ENCODE data around the gene RAPGEF5. TPM values are rescaled to one million over a fixed set of nuclear protein-coding genes. Genes with fewer than 3 reads are reported as not detected.
A peak's percentile ranks its signal among the peaks of the same experiment; 100 is the strongest.

The RAPGEF5 gene
- polyA plus RNA-seq, 1 of the 3 experiments (the other 2 are of a cell fraction) = 1.2 TPM

DNA sequence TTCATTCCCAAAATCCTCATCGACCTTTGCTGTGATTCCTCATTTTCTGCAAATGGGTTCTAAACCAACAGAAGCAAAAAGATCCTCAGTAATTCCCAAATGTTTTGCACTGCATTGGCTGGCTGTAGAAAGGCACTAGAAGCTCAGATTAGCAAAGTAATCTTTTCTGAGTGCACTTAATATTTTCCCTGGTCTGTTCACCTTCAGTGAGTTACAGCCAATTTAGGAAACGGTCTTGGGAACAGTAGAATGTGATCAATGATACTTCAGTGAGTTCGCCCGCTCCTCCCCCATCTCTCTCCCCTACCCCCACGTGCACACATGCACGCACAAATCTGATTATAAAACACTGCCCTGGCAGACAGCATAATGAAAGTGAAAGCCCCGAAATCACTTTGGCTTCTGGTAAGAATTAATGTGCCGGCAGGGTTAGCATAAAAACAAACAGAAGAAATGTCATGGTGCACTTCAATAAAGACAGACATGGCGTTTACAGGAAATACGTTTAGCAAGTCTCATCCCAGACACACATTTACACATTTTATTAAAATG is 209.9 kb downstream of the RAPGEF5 start:
- CTCF ChIA-PET = interaction anchor here (1.1 to 1.6 kb wide), 2 partner anchors 23 to 29 kb away, joined by 3 read pairs; no protein-coding TSS in a partner anchor
- no peaks in the 10 kb centered on the region for H4K20me1 ChIP-seq (ENCODE audit: insufficient read depth)
- no peaks in the 10 kb centered on the region for H3K9me3 ChIP-seq
- no peak overlapping the region for H3K9ac ChIP-seq
- H3K4me1 ChIP-seq (ENCODE audit: control insufficient read depth in 1 of 2, insufficient read depth in 2 of 2, low read depth in 1 of 2, low read length in 1 of 2) = peaks cover 0 to 18% of the 10 kb centered on the region in 2 experiments; a peak in 3 of 4 replicates
- no peaks in the 10 kb centered on the region for H3K79me2 ChIP-seq (ENCODE audit: insufficient read depth)
- H3K4me2 ChIP-seq = no peak overlapping the region
- POLR2A ChIA-PET = no interaction called here
- DNase-seq = peak; percentile 70
- H3K9me2 ChIP-seq = no peaks in the 10 kb centered on the region
- H2AFZ ChIP-seq (ENCODE audit: low read depth) = peak overlapping the region; percentile 5; the same call in 1 of the 2 replicates
- no peaks in the 10 kb centered on the region for H3K36me3 ChIP-seq (replicated peaks in 1 of 2; ENCODE audit: control insufficient read depth in 1 of 2, insufficient read depth in 2 of 2, low read length in 1 of 2)
- peaks cover 6% of the 10 kb centered on the region for H3F3A ChIP-seq (replicated peaks; ENCODE audit: insufficient read depth)
- 40% methylated on average over 10 of the region's 10 CpGs for WGBS (ENCODE audit: low lambda C conversion rate)
- peak overlapping the region in 1 of 2 experiments; percentile 91; a peak in 2 of 4 replicates for H3K27ac ChIP-seq (ENCODE audit: low read depth in 2 of 2, low read length in 1 of 2)
- peak overlapping the region in 1 of 2 experiments; percentile 24; a peak in 2 of 4 replicates for H3K4me3 ChIP-seq (ENCODE audit: low read depth in 2 of 2, low read length in 1 of 2)
- H3K27me3 ChIP-seq (ENCODE audit: insufficient read depth) = no peaks in the 10 kb centered on the region
- TF ChIP-seq RXRA (IDR thresholded peaks at IDR 0.05; ENCODE audit: borderline replicate concordance, low read depth) (no peak), MXI1 (IDR thresholded peaks at IDR 0.05; ENCODE audit: low read depth, low read length) (peak; percentile 90), ELF1 (IDR thresholded peaks at IDR 0.05) (no peak), CHD2 (IDR thresholded peaks at IDR 0.05; ENCODE audit: low read length, partially characterized antibody) (peak; percentile 97), TAF1 (IDR thresholded peaks at IDR 0.05; ENCODE audit: borderline replicate concordance, low read depth, low read length) (no peak), MEF2A (IDR thresholded peaks at IDR 0.05; ENCODE audit: borderline replicate concordance, low read depth) (no peak), FOXJ3 (CRISPR knock-in tag; IDR thresholded peaks at IDR 0.05) (peak; percentile 86), RAD21 (IDR thresholded peaks at IDR 0.05; ENCODE audit: low read length) (peak; percentile 43), NFIC (IDR thresholded peaks at IDR 0.05; ENCODE audit: borderline replicate concordance) (no peak), SIN3A (IDR thresholded peaks at IDR 0.05; ENCODE audit: borderline replicate concordance, low read depth, low read length) (no peak), POLR2AphosphoS5 (IDR thresholded peaks at IDR 0.05; ENCODE audit: low read depth, low read length) (no peak), FOSL2 (IDR thresholded peaks at IDR 0.05; ENCODE audit: borderline replicate concordance, low read depth) (no peak), RFX5 (IDR thresholded peaks at IDR 0.05; ENCODE audit: low read length) (no peak), TCF12 (IDR thresholded peaks at IDR 0.05) (no peak), GATA2 (CRISPR knock-in tag; IDR thresholded peaks at IDR 0.05) (peak; percentile 56), SMC3 (IDR thresholded peaks at IDR 0.05; ENCODE audit: low read depth, low read length) (no peak)
- TF ChIP-seq, protein P1, sequence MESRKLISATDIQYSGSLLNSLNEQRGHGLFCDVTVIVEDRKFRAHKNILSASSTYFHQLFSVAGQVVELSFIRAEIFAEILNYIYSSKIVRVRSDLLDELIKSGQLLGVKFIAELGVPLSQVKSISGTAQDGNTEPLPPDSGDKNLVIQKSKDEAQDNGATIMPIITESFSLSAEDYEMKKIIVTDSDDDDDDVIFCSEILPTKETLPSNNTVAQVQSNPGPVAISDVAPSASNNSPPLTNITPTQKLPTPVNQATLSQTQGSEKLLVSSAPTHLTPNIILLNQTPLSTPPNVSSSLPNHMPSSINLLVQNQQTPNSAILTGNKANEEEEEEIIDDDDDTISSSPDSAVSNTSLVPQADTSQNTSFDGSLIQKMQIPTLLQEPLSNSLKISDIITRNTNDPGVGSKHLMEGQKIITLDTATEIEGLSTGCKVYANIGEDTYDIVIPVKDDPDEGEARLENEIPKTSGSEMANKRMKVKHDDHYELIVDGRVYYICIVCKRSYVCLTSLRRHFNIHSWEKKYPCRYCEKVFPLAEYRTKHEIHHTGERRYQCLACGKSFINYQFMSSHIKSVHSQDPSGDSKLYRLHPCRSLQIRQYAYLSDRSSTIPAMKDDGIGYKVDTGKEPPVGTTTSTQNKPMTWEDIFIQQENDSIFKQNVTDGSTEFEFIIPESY (IDR thresholded peaks at IDR 0.05; ENCODE audit: borderline replicate concordance, low read depth) = no peak
- TF ChIP-seq, protein P2, sequence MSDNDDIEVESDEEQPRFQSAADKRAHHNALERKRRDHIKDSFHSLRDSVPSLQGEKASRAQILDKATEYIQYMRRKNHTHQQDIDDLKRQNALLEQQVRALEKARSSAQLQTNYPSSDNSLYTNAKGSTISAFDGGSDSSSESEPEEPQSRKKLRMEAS (IDR thresholded peaks at IDR 0.05; ENCODE audit: low read depth) = no peak
- TF ChIP-seq, protein P3, sequence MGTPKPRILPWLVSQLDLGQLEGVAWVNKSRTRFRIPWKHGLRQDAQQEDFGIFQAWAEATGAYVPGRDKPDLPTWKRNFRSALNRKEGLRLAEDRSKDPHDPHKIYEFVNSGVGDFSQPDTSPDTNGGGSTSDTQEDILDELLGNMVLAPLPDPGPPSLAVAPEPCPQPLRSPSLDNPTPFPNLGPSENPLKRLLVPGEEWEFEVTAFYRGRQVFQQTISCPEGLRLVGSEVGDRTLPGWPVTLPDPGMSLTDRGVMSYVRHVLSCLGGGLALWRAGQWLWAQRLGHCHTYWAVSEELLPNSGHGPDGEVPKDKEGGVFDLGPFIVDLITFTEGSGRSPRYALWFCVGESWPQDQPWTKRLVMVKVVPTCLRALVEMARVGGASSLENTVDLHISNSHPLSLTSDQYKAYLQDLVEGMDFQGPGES (IDR thresholded peaks at IDR 0.05; ENCODE audit: low read depth, low read length) = no peak
- TF ChIP-seq, protein P4, sequence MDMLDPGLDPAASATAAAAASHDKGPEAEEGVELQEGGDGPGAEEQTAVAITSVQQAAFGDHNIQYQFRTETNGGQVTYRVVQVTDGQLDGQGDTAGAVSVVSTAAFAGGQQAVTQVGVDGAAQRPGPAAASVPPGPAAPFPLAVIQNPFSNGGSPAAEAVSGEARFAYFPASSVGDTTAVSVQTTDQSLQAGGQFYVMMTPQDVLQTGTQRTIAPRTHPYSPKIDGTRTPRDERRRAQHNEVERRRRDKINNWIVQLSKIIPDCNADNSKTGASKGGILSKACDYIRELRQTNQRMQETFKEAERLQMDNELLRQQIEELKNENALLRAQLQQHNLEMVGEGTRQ (IDR thresholded peaks at IDR 0.05; ENCODE audit: borderline replicate concordance, low read depth, low read length) = 0 out of 2 replicates have a peak, but pooled peaks have one; percentile 7
- TF ChIP-seq, protein P5, sequence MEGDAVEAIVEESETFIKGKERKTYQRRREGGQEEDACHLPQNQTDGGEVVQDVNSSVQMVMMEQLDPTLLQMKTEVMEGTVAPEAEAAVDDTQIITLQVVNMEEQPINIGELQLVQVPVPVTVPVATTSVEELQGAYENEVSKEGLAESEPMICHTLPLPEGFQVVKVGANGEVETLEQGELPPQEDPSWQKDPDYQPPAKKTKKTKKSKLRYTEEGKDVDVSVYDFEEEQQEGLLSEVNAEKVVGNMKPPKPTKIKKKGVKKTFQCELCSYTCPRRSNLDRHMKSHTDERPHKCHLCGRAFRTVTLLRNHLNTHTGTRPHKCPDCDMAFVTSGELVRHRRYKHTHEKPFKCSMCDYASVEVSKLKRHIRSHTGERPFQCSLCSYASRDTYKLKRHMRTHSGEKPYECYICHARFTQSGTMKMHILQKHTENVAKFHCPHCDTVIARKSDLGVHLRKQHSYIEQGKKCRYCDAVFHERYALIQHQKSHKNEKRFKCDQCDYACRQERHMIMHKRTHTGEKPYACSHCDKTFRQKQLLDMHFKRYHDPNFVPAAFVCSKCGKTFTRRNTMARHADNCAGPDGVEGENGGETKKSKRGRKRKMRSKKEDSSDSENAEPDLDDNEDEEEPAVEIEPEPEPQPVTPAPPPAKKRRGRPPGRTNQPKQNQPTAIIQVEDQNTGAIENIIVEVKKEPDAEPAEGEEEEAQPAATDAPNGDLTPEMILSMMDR (IDR thresholded peaks at IDR 0.05) = no peak
- TF ChIP-seq, protein P6, sequence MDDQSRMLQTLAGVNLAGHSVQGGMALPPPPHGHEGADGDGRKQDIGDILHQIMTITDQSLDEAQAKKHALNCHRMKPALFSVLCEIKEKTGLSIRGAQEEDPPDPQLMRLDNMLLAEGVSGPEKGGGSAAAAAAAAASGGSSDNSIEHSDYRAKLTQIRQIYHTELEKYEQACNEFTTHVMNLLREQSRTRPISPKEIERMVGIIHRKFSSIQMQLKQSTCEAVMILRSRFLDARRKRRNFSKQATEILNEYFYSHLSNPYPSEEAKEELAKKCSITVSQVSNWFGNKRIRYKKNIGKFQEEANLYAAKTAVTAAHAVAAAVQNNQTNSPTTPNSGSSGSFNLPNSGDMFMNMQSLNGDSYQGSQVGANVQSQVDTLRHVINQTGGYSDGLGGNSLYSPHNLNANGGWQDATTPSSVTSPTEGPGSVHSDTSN (IDR thresholded peaks at IDR 0.05) = no peak
- TF ChIP-seq, protein P7, sequence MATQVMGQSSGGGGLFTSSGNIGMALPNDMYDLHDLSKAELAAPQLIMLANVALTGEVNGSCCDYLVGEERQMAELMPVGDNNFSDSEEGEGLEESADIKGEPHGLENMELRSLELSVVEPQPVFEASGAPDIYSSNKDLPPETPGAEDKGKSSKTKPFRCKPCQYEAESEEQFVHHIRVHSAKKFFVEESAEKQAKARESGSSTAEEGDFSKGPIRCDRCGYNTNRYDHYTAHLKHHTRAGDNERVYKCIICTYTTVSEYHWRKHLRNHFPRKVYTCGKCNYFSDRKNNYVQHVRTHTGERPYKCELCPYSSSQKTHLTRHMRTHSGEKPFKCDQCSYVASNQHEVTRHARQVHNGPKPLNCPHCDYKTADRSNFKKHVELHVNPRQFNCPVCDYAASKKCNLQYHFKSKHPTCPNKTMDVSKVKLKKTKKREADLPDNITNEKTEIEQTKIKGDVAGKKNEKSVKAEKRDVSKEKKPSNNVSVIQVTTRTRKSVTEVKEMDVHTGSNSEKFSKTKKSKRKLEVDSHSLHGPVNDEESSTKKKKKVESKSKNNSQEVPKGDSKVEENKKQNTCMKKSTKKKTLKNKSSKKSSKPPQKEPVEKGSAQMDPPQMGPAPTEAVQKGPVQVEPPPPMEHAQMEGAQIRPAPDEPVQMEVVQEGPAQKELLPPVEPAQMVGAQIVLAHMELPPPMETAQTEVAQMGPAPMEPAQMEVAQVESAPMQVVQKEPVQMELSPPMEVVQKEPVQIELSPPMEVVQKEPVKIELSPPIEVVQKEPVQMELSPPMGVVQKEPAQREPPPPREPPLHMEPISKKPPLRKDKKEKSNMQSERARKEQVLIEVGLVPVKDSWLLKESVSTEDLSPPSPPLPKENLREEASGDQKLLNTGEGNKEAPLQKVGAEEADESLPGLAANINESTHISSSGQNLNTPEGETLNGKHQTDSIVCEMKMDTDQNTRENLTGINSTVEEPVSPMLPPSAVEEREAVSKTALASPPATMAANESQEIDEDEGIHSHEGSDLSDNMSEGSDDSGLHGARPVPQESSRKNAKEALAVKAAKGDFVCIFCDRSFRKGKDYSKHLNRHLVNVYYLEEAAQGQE (IDR thresholded peaks at IDR 0.05; ENCODE audit: low read depth, low read length) = no peak
